Measurements from ENCODE around the gene ZNF236.

Gene ZNF236

DNA sequence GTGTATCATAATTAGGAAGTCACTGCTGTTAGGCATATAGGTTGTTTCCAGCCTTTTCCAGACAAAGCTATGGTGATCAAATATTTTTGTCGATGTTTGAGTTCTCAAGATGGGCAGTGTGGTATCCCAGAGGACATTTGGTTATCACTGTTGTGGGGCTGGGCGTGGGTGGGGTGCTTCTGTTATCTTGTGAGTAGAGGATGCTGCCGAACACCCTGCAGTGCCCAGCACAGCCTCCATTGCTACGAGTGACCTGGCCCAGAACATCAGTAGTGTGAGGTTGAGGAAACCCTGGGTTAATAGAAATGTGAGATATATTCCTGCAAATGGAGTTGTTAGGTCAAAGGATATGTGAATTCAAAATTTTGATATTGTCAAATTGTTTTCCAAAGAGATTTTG, 33.2 kb downstream of the ZNF236 start:
- Histone ChIP-seq H3K27ac (ENCODE audit: low read depth, low read length) (no peak overlapping the region), H4K20me1 (ENCODE audit: low read depth, low read length) (no peaks in the 10 kb centered on the region), H2AFZ (ENCODE audit: low read depth, low read length, severe bottlenecking) (no peak overlapping the region), H3K9ac (ENCODE audit: low read length) (no peak overlapping the region), H3K36me3 (ENCODE audit: low read length) (peaks cover 12% of the 10 kb centered on the region; the same call in 1 of the 2 replicates), H3F3A (ENCODE audit: insufficient read depth) (no peaks in the 10 kb centered on the region), H3K4me2 (ENCODE audit: low read depth, low read length, poor library complexity, severe bottlenecking) (no peak overlapping the region), H3K4me3 (ENCODE audit: insufficient read depth, low read length, poor library complexity, severe bottlenecking) (no peak overlapping the region), H3K9me2 (replicated peaks; ENCODE audit: insufficient read depth, low read length) (no peaks in the 10 kb centered on the region), H3K9me3 (ENCODE audit: insufficient read depth, low read length) (no peaks in the 10 kb centered on the region), H3K27me3 (ENCODE audit: low read length) (no peaks in the 10 kb centered on the region), H3K79me2 (ENCODE audit: insufficient read depth, low read length) (peaks cover 13% of the 10 kb centered on the region; the same call in 1 of the 2 replicates)
- TF ChIP-seq, protein P1, sequence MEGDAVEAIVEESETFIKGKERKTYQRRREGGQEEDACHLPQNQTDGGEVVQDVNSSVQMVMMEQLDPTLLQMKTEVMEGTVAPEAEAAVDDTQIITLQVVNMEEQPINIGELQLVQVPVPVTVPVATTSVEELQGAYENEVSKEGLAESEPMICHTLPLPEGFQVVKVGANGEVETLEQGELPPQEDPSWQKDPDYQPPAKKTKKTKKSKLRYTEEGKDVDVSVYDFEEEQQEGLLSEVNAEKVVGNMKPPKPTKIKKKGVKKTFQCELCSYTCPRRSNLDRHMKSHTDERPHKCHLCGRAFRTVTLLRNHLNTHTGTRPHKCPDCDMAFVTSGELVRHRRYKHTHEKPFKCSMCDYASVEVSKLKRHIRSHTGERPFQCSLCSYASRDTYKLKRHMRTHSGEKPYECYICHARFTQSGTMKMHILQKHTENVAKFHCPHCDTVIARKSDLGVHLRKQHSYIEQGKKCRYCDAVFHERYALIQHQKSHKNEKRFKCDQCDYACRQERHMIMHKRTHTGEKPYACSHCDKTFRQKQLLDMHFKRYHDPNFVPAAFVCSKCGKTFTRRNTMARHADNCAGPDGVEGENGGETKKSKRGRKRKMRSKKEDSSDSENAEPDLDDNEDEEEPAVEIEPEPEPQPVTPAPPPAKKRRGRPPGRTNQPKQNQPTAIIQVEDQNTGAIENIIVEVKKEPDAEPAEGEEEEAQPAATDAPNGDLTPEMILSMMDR (IDR thresholded peaks at IDR 0.05; ENCODE audit: insufficient read depth, low read length, poor library complexity, severe bottlenecking), result no peak
- TF ChIP-seq EZH2phosphoT487 (conservative IDR thresholded peaks at IDR 0.05; ENCODE audit: low read length), result no peak

DNA sequence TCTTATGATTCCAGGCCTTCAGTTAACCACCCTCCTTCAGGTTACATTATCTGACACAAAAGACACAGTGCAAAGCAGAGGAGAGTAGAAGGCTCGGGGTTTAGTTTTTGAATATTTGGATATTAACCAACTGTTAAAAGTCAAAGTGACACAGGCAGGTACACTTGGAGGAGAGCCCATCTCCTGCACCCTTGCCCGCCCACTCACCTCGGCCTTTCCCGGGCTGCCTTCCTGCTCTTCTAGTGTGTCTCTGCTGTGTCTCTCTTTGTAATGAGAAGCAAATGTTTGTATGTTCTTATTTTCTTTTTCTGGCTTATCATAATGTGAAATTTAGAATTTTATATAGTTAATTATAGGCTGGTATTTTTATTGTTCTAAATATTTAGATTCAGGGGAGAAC, 35.1 kb downstream of the ZNF236 start:
- no peak overlapping the region for H3K27ac ChIP-seq (ENCODE audit: low read depth, low read length)
- H3K36me3 ChIP-seq (ENCODE audit: low read length), result peaks cover 12% of the 10 kb centered on the region; the same call in 1 of the 2 replicates
- no peak overlapping the region for H3K9ac ChIP-seq (ENCODE audit: low read length)
- no peak overlapping the region for H3K4me2 ChIP-seq (ENCODE audit: low read depth, low read length, poor library complexity, severe bottlenecking)
- H3F3A ChIP-seq (ENCODE audit: insufficient read depth), result no peaks in the 10 kb centered on the region
- H3K9me2 ChIP-seq (replicated peaks; ENCODE audit: insufficient read depth, low read length), result no peaks in the 10 kb centered on the region
- peaks cover 5% of the 10 kb centered on the region; the same call in 1 of the 2 replicates for H3K79me2 ChIP-seq (ENCODE audit: insufficient read depth, low read length)
- H4K20me1 ChIP-seq (ENCODE audit: low read depth, low read length), result no peaks in the 10 kb centered on the region
- no peaks in the 10 kb centered on the region for H3K9me3 ChIP-seq (ENCODE audit: insufficient read depth, low read length)
- no peak overlapping the region for H2AFZ ChIP-seq (ENCODE audit: low read depth, low read length, severe bottlenecking)
- no peaks in the 10 kb centered on the region for H3K27me3 ChIP-seq (ENCODE audit: low read length)
- no peak overlapping the region for H3K4me3 ChIP-seq (ENCODE audit: insufficient read depth, low read length, poor library complexity, severe bottlenecking)
- TF ChIP-seq, protein P1 (IDR thresholded peaks at IDR 0.05; ENCODE audit: insufficient read depth, low read length, poor library complexity, severe bottlenecking), result no peak
- TF ChIP-seq EZH2phosphoT487 (conservative IDR thresholded peaks at IDR 0.05; ENCODE audit: low read length), result no peak

DNA sequence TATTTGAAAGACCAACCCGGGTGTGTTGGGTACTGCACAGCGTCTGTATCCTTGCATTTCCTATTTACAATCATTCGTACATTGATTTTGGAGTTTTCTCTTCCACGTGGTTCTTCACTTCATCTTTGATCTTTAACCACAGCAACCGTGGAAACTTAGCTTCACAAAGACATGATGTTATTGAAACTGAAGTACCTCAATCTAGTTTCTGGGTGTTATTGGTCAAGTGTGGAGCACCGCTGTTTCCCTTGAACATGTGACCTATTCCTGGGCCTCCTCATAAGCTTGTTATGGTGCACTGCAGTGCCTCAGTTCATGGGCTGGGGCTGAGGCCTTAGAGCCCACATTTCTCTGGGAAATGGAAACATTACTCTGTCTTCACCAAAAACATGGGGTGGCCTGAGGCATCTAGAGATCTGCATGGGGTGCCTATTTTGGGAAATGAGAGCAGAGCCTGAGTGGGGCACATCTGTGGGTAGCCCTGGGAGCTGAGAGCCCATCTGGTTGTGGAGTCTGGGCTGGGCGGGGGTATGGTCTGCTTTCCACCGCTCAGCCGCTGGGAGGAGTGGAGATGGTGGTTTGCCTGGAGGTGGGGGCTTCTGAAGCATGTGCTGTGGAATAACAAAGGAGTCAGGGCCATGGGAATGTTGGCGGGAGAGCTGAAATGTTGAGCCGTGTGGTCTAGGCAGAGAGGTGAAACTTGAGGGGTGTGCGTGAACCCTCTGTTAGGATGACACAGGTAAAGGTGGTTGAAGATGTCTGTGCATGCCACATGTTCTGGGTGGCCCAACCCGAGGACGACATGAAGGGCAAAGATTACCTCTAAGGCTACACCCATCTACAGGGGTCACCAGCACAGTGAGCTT, 37.4 kb downstream of the ZNF236 start:
- Histone ChIP-seq H3K36me3 (ENCODE audit: low read length) (peaks cover 8% of the 10 kb centered on the region; the same call in 1 of the 2 replicates), H3K4me2 (ENCODE audit: low read depth, low read length, poor library complexity, severe bottlenecking) (no peak overlapping the region), H3K79me2 (ENCODE audit: insufficient read depth, low read length) (no peaks in the 10 kb centered on the region; the same call in 1 of the 2 replicates), H4K20me1 (ENCODE audit: low read depth, low read length) (no peaks in the 10 kb centered on the region), H3K27ac (ENCODE audit: low read depth, low read length) (no peak overlapping the region), H3F3A (ENCODE audit: insufficient read depth) (no peaks in the 10 kb centered on the region), H3K9me2 (replicated peaks; ENCODE audit: insufficient read depth, low read length) (no peaks in the 10 kb centered on the region), H3K9ac (ENCODE audit: low read length) (no peak overlapping the region), H3K27me3 (ENCODE audit: low read length) (no peaks in the 10 kb centered on the region), H3K4me3 (ENCODE audit: insufficient read depth, low read length, poor library complexity, severe bottlenecking) (no peak overlapping the region), H2AFZ (ENCODE audit: low read depth, low read length, severe bottlenecking) (no peak overlapping the region), H3K9me3 (ENCODE audit: insufficient read depth, low read length) (no peaks in the 10 kb centered on the region)
- no peak for TF ChIP-seq EZH2phosphoT487 (conservative IDR thresholded peaks at IDR 0.05; ENCODE audit: low read length)
- TF ChIP-seq, protein P1 (IDR thresholded peaks at IDR 0.05; ENCODE audit: insufficient read depth, low read length, poor library complexity, severe bottlenecking), result no peak

Data from SU-DHL-6 (cell line).